Measurements from ENCODE around the gene LRP2. TPM values are rescaled to one million over a fixed set of nuclear protein-coding genes. Genes with fewer than 3 reads are reported as not detected.
"Not testable (repeated sequence)": the region's sequence is repeated elsewhere in the genome, so short reads cannot be mapped to it uniquely, and the experiment has no call there.

The LRP2 gene
- under 0.01 TPM in 1 of 2 replicates, not detected in the other for total RNA-seq

DNA sequence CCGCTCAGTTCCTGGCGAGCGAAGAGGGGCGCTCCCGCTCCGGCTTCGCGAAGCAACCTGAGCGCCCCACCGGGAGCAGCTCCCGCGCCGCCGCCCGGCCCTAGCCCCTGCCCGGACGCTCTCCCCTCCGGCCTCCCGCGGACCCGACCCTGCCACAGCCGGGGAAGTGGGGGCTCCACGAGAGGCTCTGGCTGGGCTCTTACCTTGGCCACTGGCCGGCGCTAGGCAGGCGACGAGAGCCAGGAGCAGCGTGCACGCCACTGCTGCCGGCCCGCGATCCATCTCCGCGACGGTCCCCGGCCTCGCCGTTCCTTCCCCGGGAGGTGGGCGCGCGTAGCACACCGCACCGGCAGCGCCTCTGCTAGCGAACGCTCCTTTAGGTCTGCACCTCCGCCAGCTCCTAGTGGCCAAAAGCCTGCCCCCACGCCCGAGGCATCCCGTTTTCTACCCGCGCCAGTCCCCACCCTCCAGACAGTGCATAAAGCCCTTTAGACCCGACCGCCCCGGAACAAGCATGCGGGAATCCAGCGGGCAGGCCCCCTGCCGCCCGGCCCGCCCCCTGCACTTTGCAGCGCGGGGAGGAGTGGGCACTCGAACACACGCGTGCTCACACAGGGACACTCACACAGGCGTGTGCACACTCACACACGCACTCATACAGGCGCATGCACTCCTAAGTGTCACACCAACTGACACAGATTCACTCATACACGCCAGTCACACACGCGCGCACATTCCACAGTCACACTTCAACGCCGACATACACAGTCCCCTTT, at the start of gene LRP2:
Gene LRP2, minus strand, starts transcription at position 417 of the 776 bp plus-strand sequence. Its CDS starts 135 bp downstream, at position 282.
- DNase-seq (ENCODE audit: low read depth in 2 of 2), result no peak

- no peak for DNase-seq (ENCODE audit: low read depth in 2 of 2)
Observed at GRCh38 chr2:169406891-169407290, 44.6 kb upstream of the LRP2 start.

DNA sequence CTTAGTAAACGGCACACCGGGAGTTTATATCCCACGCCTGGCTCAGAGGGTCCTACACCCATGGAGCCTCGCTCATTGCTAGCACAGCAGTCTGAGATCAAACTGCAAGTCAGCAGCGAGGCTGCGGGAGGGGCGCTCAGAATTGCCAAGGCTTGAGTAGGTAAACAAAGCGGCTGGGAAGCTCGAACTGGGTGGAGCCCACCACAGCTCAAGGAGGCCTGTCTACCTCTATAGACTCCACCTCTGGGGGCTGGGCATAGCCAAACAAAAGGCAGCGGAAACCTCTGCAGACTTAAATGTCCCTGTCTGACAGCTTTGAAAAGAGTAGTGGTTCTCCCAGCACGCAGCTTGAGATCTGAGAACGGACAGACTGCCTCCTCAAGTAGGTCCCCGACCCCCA, 37.2 kb upstream of the LRP2 start:
- not testable (repeated sequence) for DNase-seq (ENCODE audit: low read depth in 2 of 2)

GRCh38 chr2:169397697-169398096, 35.4 kb upstream of the LRP2 start:
- DNase-seq (ENCODE audit: low read depth in 2 of 2), result peak in 1 of 2 donors; percentile 1

DNA sequence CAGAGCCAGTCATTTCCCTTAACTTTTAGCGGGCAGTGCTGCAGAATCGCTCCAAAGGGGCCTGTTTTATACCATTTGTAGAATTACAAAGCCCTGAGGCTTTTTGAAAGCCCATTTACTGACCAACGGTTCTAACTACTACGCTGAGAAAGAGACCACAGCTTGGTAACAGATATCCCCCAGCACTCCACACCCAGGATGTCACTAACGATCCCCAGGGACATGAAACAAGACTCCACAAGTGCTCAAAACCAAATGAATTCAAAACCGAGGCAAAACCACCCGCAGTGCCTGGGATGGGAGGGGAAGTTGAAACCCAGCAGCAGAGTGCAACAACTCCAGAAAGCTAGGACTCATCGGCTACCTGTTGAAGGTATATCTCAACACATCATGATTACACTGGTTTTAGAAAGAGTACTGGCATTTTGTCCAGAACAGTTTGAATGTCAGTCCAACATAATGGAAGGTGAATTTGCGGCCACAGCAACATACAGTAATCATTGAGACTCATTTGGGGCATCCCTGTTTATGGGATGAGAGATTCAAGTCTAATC, 33.6 kb upstream of the LRP2 start:
- no peak for DNase-seq (ENCODE audit: low read depth in 2 of 2)

DNA sequence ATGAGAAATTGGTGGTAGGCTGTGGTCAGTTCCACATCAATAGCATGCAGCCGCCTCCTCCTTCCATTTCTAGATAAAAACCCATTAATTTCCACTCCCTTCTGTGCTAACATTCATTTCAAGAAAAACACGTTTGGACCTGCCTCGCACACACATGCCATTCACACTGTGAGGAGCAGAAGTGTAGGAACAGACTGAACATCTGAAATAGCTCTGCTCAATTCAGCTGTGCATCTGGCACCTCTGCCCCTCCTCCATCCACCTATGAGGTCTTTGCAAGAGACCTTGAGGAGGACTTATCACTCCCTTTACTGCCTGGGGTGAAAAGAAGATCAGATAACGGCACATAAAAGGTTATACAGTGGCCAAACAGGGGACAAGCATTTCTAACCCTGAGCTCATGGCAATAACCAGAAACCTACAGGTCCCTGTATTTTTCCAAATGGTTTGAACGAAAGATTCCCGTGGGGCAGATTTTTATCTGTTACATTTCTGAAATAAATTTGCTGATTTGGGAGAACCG, 30.8 kb upstream of the LRP2 start:
- no peak for DNase-seq (ENCODE audit: low read depth in 2 of 2)

DNA sequence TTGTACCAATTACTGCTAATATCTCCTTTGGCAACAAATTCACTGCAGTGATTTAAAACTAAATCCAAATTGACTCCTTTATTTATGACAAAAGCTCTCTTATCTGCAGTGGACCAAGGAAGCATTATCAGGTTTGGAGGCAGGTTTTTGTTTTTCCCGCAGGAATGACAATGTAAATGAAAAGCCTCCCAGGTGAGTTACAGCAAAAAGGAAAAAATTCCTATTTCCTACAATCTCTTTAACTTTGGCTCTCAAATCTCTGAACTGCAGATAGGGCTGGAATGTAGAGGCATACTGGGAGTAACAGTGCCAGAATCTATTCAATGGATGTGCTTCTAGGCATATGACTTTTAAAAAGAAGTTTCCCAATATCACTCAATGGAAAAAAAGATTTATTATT, 28.9 kb upstream of the LRP2 start:
- no peak for DNase-seq (ENCODE audit: low read depth in 2 of 2)

- no peak for DNase-seq (ENCODE audit: low read depth in 2 of 2)
Observed at GRCh38 chr2:169388161-169388560, 25.8 kb upstream of the LRP2 start.

DNA sequence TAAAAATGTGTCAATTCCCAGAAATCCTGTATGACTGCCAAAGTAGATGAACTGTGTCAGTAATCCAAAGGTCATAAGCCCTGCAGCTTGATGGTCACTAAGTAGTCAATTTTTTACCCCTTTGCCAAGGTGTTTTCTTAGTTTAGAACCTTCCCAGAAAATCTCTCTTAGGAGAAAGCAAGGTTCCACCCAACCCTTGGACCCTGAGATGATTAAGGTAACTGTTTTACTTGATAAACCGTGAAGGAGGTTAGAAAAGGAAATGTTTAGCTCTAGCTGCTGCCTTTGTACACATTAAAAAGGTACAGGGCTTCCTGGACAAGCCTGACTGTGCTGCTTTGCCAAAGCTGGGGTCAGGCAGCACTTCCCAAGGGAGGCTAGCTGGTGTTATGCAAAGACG, 24.4 kb upstream of the LRP2 start:
- no peak for DNase-seq (ENCODE audit: low read depth in 2 of 2)

DNA sequence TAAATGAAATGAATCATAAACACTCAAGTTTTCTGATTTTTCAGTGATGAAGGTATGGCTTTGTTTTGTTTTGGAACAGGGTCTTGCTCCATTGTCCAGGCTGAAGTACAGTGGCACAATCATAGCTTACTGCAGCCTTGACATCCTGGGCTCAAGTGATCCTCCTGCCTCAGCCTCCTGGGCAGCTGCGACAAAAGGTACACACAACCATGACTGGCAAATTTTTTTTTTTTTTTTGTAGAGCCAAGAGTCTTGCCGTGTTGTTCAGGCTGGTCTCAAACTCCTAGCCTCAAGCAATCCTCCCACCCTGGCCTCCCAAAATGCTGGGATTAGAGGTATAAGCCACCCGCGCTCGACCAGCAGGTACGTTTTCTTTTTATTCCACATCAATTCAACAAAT, 22.5 kb upstream of the LRP2 start:
- no peak for DNase-seq (ENCODE audit: low read depth in 2 of 2)

DNA sequence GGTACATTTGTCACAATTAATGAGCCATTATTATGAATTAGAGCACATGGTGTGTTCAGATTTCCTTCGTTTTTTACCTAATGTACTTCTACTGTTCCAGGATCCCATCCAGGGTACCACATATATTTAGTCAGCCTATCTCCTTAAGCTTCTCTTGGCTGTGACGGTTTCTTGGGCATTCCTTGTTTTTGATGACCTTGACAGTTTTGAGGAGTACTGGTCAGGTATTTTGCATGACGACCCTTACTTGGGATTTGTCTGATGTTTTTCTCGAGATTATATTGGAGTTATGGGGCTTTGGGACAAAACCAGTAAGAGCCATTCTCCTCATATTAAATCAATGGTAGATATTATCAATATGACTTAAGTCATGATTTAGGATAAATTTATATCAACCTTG, 10.2 kb upstream of the LRP2 start:
- no peak for DNase-seq (ENCODE audit: low read depth in 2 of 2)

- DNase-seq (ENCODE audit: low read depth in 2 of 2), result no peak
Observed at GRCh38 chr2:169366066-169366465, 3.7 kb upstream of the LRP2 start.

DNA sequence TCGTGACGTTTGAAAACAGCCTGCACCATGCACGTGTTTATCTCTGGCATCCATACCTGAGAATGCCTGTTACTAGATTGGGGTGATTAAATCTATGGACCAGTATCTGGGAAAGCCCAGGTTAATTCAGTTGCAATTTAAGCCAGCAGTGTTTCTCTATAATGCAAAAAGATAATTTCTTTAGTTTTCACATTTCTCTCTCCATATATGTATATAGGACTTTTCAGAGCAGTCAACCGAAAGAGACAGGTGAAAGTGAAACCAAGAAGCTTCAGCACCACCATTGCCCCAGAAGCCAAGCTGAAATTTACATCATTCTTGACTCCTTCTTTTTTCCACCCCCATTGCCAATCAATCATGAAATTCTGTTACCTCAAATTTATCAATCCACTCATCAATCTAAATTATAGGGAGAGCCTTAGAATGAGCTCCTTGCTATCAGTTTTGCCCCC, 2.7 kb upstream of the LRP2 start:
- no peak for DNase-seq (ENCODE audit: low read depth in 2 of 2)

GRCh38 chr2:169363560-169364150, 1.3 kb upstream of the LRP2 start:
- no peak for DNase-seq (ENCODE audit: low read depth in 2 of 2)

- DNase-seq (ENCODE audit: low read depth in 2 of 2), result no peak
Observed at GRCh38 chr2:169362894-169363559, 693 bp upstream of the LRP2 start.

DNA sequence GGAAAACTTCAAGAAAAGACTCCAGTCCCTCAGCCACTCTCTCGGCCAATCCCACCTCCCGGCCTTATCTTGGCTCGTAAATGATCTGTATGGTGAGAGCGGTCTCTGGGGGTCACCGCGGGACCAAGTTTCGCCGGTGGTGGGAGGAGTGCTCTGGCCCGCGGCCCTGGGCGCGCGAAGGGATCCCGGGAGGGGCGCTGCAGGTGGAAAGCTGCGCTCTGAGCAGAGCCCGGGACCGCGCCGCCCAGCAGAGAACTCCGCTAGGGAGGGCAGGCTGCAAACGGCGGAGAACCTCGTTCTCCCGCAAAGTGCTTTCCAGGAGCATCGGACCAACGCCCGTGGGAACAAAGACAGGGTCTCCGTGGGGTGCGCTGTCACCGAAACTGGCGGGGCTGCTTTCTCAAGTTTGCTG, 622 bp downstream of the LRP2 start:
- no peak for DNase-seq (ENCODE audit: low read depth in 2 of 2)

GRCh38 chr2:169360984-169361705, 1.2 kb downstream of the LRP2 start:
- DNase-seq (ENCODE audit: low read depth in 2 of 2), result no peak

GRCh38 chr2:169358016-169358415, 4.3 kb downstream of the LRP2 start:
- DNase-seq (ENCODE audit: low read depth in 2 of 2), result no peak

- no peak for DNase-seq (ENCODE audit: low read depth in 2 of 2)
Observed at GRCh38 chr2:169354244-169354643, 8.1 kb downstream of the LRP2 start.

GRCh38 chr2:169351725-169352124, 10.6 kb downstream of the LRP2 start:
- no peak for DNase-seq (ENCODE audit: low read depth in 2 of 2)

DNA sequence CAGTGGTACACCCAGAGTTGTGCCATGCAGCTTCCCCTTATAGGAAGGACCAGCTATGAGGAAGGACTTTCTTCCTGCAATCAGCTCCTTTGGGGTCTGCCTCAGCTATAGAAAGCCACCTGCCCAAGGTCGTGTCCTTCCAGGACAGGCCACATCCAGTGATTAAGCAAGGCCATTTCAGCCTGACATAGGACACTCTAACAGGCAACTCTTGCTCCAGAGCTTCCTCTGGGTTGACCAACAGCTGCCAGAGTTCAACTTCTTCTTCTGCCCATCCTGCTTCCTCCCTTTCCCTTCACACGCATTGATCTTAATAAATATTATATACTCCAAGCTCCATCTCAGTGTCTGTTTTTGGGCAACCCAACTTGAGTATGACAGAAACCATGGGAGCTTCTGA, 12.8 kb downstream of the LRP2 start:
- DNase-seq (ENCODE audit: low read depth in 2 of 2), result no peak
